Naive B cell (primary cell): ENCODE results near the gene CHORDC1. TPM values are rescaled to one million over a fixed set of nuclear protein-coding genes. Genes with fewer than 3 reads are reported as not detected.
A peak's percentile ranks its signal among the peaks of the same experiment; 100 is the strongest.
"Not testable (repeated sequence)": the region's sequence is repeated elsewhere in the genome, so short reads cannot be mapped to it uniquely, and the experiment has no call there.

Experiments
- ATAC-seq, 2 donors: fragments of 150-1000 bp; cut with Tn5 transposase; 2 replicates each; pipeline ENCODE4 v1.10.0; 2021; ENCODE audit warnings: low read depth in 2 of 2, mild to moderate bottlenecking in 2 of 2, moderate library complexity in 2 of 2
- DNase-seq: peaks from one replicate; pipeline ENCODE4 v3.0.0; 2022
- H3K27ac Mint-ChIP-seq, 6 donors: one replicate each; pipeline ENCODE4 v1.8.0; 2020 to 2022; ENCODE audit warnings: mild to moderate bottlenecking in 6 of 6, mixed read lengths in 6 of 6, moderate library complexity in 5 of 6, inconsistent platforms in 2 of 6
- H3K27me3 Mint-ChIP-seq, 3 donors: one replicate each; pipeline ENCODE4 v1.8.0; 2021 to 2022; ENCODE audit warnings: mixed read lengths in 3 of 3, mild to moderate bottlenecking in 1 of 3
- H3K36me3 Mint-ChIP-seq, 2 donors: one replicate each; pipeline ENCODE4 v1.8.0; 2020 to 2022; ENCODE audit warnings: mixed read lengths in 2 of 2, inconsistent platforms in 1 of 2, mild to moderate bottlenecking in 1 of 2
- H3K4me1 Mint-ChIP-seq, 3 donors: one replicate each; pipeline ENCODE4 v1.8.0; 2020 to 2022; ENCODE audit warnings: mixed read lengths in 3 of 3, inconsistent platforms in 1 of 3, mild to moderate bottlenecking in 1 of 3, moderate library complexity in 1 of 3
- H3K4me3 Mint-ChIP-seq, 8 donors: one replicate each; pipeline ENCODE4 v1.8.0; 2020 to 2022; ENCODE audit warnings: mild to moderate bottlenecking in 8 of 8, mixed read lengths in 8 of 8, moderate library complexity in 8 of 8, inconsistent platforms in 2 of 8
- H3K9me3 Mint-ChIP-seq, 7 donors: one replicate each; pipeline ENCODE4 v1.8.0; 2020 to 2022; ENCODE audit warnings: mixed read lengths in 7 of 7, mild to moderate bottlenecking in 5 of 7, inconsistent platforms in 2 of 7, moderate library complexity in 1 of 7
- polyA plus RNA-seq, 6 donors: library from polyadenylated mRNA; unstranded; fragments of 300-500 nt; fragmentation: Illumina TruSeq; gene quantifications; one replicate each; pipeline ENCODE4 v1.2.3, GENCODE V29; 2021; ENCODE audit warnings: low read depth in 6 of 6

The CHORDC1 gene
- polyA plus RNA-seq, 6 donors from 2014 or later, result 19.1 to 35.2 (median 20.6) TPM

DNA sequence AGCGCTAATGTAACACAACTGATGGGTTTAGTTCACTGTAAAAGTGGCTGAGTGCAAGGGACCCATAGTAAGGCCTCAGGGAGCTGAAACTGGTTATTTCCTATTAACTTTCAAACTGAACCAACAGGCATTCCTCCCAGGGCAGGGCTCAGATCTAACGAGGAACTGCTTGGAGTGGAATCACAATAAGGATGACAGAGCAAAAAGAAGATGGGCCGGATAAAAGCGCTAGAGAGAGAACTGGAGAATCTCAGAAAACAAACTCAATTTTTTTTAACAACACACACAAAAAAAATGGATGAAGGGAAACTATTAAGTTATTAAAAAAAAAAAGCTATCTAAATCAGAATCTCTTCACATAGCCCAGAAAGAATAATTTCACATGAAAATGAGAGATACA lies 14.2 kb upstream of the CHORDC1 start:
- DNase-seq (no peak), ATAC-seq (no peak)
- Mint-ChIP-seq H3K27me3 (peaks cover 4 to 42% (median 13%) of the 10 kb centered on the region in 3 donors), H3K4me3 (no peak overlapping the region), H3K27ac (no peak overlapping the region), H3K9me3 (peaks cover 0 to 2% (median 0%) of the 10 kb centered on the region in 7 donors), H3K4me1 (no peaks in the 10 kb centered on the region), H3K36me3 (no peaks in the 10 kb centered on the region)

- Mint-ChIP-seq H3K27ac (no peak overlapping the region), H3K4me3 (no peak overlapping the region), H3K36me3 (no peaks in the 10 kb centered on the region), H3K27me3 (peaks cover 4 to 43% (median 13%) of the 10 kb centered on the region in 3 donors), H3K9me3 (peaks cover 0 to 5% (median 1%) of the 10 kb centered on the region in 7 donors), H3K4me1 (no peaks in the 10 kb centered on the region)
- DNase-seq, result no peak
- no peak for ATAC-seq
These were observed 12.7 kb upstream of the CHORDC1 start for GRCh38 chr11:90235526-90235925.

DNA sequence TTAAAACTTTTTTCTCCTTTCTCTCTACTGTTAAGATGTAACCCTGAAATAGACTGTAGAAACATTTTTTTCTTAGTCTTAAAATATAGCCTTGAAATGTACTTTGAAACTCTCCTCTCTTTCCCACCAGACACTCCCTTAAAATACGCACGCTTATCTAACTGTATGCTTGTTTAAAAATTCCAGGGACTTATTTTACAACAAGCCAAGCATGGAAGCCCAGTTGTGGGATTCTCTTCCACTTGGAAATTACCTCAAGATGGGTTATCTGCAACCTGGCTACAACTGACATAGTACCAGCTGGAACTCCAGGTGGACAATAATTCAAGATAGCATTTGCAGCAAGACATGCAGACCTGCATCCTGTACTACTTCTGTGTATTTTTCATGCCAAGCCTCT lies 12.1 kb upstream of the CHORDC1 start:
- peaks cover under 1 to 4% of the 10 kb centered on the region in 2 donors for H3K36me3 Mint-ChIP-seq
- H3K27ac Mint-ChIP-seq, result no peak overlapping the region
- no peaks in the 10 kb centered on the region for H3K4me1 Mint-ChIP-seq
- DNase-seq (no peak), ATAC-seq (no peak)
- peaks cover 2 to 43% (median 14%) of the 10 kb centered on the region in 3 donors for H3K27me3 Mint-ChIP-seq
- no peak overlapping the region for H3K4me3 Mint-ChIP-seq
- peaks cover 2 to 8% (median 4%) of the 10 kb centered on the region in 7 donors for H3K9me3 Mint-ChIP-seq

- DNase-seq, result no peak
- H3K4me1 Mint-ChIP-seq, result peaks cover 0 to 2% (median 0%) of the 10 kb centered on the region in 3 donors
- peaks cover 4 to 29% (median 10%) of the 10 kb centered on the region in 3 donors for H3K27me3 Mint-ChIP-seq
- no peak for ATAC-seq
- no peak overlapping the region for H3K27ac Mint-ChIP-seq
- H3K4me3 Mint-ChIP-seq, result no peak overlapping the region
- peaks cover 4 to 14% (median 7%) of the 10 kb centered on the region in 7 donors for H3K9me3 Mint-ChIP-seq
- H3K36me3 Mint-ChIP-seq, result peaks cover 4 to 17% of the 10 kb centered on the region in 2 donors
These were observed 6.9 kb upstream of the CHORDC1 start for GRCh38 chr11:90229791-90230190.

DNA sequence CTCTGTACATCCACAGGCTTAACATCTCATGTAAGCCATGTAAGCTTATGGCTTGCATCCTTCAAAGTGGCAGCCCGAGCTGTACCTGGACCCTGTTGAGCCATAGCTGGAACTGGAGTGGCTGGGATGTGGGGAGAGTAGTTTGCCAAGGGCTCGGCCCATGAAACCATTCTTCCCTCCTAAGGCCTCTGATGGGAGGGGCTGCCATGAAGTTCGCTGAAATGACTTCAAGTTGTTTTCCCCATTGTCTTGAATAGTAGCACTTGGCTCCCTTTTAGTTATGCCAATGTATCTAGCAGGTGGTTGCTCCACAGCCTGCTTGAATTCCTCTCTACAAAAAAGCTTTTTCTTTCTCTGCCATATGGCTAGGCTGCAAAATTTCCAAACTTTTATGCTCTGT lies 5.2 kb upstream of the CHORDC1 start:
- Mint-ChIP-seq H3K4me3 (no peak overlapping the region), H3K36me3 (peaks cover 4 to 17% of the 10 kb centered on the region in 2 donors), H3K4me1 (peaks cover 4 to 16% (median 11%) of the 10 kb centered on the region in 3 donors), H3K27ac (no peak overlapping the region), H3K9me3 (peaks cover 4 to 14% (median 7%) of the 10 kb centered on the region in 7 donors), H3K27me3 (peaks cover 4 to 29% (median 10%) of the 10 kb centered on the region in 3 donors)
- DNase-seq (no peak), ATAC-seq (no peak)

DNA sequence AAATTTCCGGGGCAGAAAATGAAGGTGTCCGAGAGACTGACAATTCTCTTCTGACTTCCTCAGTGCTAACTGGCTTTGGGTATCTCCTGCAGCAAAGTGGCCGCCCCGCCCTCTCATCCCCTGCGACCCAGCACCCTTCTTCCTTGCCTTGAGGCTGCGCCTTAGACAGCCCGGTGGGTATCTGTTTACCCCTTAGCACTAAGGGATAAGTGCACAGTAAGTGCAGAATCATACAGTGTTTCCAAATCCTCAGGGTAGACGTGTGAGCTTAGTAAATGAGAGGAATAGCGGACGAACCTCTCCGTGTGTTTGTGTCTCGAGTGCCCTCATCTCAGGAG lies 368 bp upstream of the CHORDC1 start:
- Mint-ChIP-seq H3K4me3 (peak overlapping the region; percentile 95 to 99 (median 98)), H3K27ac (peak overlapping the region; percentile 91 to 98 (median 96)), H3K9me3 (no peaks in the 10 kb centered on the region), H3K27me3 (no peaks in the 10 kb centered on the region), H3K36me3 (no peaks in the 10 kb centered on the region), H3K4me1 (peaks cover 30 to 58% (median 50%) of the 10 kb centered on the region in 3 donors)
- ATAC-seq (peak; percentile 57 to 61), DNase-seq (no peak)

GRCh38 chr11:90221803-90222458 lies 918 bp downstream of the CHORDC1 start:
- H3K4me3 Mint-ChIP-seq, result peak overlapping the region; percentile 95 to 99 (median 98)
- ATAC-seq (no peak), DNase-seq (no peak)
- peak overlapping the region; percentile 92 to 98 (median 97) for H3K27ac Mint-ChIP-seq
- H3K9me3 Mint-ChIP-seq, result no peaks in the 10 kb centered on the region
- peaks cover 30 to 64% (median 51%) of the 10 kb centered on the region in 3 donors for H3K4me1 Mint-ChIP-seq
- no peaks in the 10 kb centered on the region for H3K27me3 Mint-ChIP-seq
- no peaks in the 10 kb centered on the region for H3K36me3 Mint-ChIP-seq

DNA sequence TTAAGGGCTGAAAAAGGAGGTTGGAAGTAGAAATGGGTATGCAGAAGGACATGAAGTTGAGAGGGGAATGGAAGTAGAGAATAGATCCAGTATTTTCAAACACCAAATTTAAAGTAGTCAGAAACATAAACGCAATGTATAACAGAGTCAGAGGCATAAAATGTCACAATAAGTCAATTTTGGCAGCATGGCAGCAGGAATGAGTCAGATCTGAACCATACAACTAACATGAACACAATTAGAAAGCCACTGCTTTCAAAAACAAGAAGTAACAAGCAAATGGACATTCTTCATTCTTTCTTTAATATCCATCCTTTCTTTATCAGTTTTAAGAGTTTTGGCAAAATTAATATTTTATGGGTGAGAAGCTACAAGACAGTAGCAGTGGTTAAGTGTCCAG lies 2.5 kb downstream of the CHORDC1 start:
- peaks cover 5 to 8% of the 10 kb centered on the region in 2 donors for H3K36me3 Mint-ChIP-seq
- DNase-seq, result no peak
- H3K9me3 Mint-ChIP-seq, result no peaks in the 10 kb centered on the region
- no peaks in the 10 kb centered on the region for H3K27me3 Mint-ChIP-seq
- H3K27ac Mint-ChIP-seq, result peak overlapping the region in 5 of 6 donors; percentile 3 to 92 (median 36)
- peak overlapping the region in 7 of 8 donors; percentile 2 to 99 (median 95) for H3K4me3 Mint-ChIP-seq
- ATAC-seq, result no peak
- H3K4me1 Mint-ChIP-seq, result peaks cover 36 to 67% (median 58%) of the 10 kb centered on the region in 3 donors

DNA sequence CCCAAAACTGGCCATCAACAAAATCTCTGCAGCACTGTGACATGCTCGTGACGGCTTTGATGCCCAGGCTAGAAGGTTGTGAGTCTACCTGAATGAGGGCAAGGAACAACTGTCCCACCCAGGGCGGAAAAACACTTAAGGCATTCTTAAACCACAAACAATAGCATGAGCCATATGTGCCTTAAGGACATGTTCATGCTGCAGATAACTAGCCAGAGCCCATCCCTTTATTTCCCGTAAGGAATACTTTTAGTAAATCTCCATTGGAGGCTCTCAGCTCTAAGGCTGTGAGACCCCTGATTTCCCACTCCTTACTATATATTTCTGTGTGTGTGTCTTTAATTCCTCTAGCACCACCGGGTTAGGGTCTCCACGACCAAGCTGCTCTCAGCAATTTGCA lies 3.4 kb downstream of the CHORDC1 start:
- Mint-ChIP-seq H3K27ac (peak overlapping the region in 3 of 6 donors; percentile 75 to 84 (median 75)), H3K4me1 (peaks cover 36 to 65% (median 58%) of the 10 kb centered on the region in 3 donors), H3K36me3 (peaks cover 5 to 8% of the 10 kb centered on the region in 2 donors), H3K9me3 (no peaks in the 10 kb centered on the region), H3K4me3 (peak overlapping the region in 4 of 8 donors; percentile 37 to 95 (median 52)), H3K27me3 (no peaks in the 10 kb centered on the region)
- DNase-seq, result no peak
- no peak for ATAC-seq

DNA sequence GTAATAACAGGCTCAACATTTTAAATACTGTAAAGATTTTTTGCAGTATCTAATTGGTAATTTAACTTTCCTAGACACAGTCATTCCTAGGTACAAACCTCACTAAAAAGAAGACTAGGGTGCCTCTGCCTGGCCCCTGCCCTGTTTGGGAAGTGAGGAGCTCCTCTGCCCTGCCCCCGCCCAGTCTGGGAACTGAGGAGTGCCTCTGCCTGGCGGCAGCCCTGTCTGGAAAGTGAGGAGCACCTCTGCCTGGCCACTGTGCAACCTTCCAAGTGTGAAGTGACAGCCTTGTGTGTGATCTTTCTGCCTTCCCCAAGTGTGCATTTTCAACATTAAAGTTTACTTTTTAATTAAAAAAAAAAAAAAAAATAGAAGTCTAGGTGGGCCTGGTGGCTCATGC lies 4.2 kb downstream of the CHORDC1 start:
- Mint-ChIP-seq H3K27me3 (no peaks in the 10 kb centered on the region), H3K27ac (peak overlapping the region in 1 of 6 donors; percentile 47), H3K9me3 (no peaks in the 10 kb centered on the region), H3K36me3 (peaks cover 8% of the 10 kb centered on the region in 2 donors), H3K4me3 (no peak overlapping the region), H3K4me1 (peaks cover 34 to 57% (median 53%) of the 10 kb centered on the region in 3 donors)
- DNase-seq (no peak), ATAC-seq (no peak)

- peaks cover 28 to 42% (median 39%) of the 10 kb centered on the region in 3 donors for H3K4me1 Mint-ChIP-seq
- ATAC-seq (no peak), DNase-seq (no peak)
- H3K4me3 Mint-ChIP-seq, result peak overlapping the region in 1 of 8 donors; percentile 72
- no peaks in the 10 kb centered on the region for H3K27me3 Mint-ChIP-seq
- no peaks in the 10 kb centered on the region for H3K9me3 Mint-ChIP-seq
- H3K36me3 Mint-ChIP-seq, result peaks cover 8 to 11% of the 10 kb centered on the region in 2 donors
- H3K27ac Mint-ChIP-seq, result peak overlapping the region in 2 of 6 donors; percentile 17 to 32
These were observed 6.2 kb downstream of the CHORDC1 start for GRCh38 chr11:90216611-90217010.

DNA sequence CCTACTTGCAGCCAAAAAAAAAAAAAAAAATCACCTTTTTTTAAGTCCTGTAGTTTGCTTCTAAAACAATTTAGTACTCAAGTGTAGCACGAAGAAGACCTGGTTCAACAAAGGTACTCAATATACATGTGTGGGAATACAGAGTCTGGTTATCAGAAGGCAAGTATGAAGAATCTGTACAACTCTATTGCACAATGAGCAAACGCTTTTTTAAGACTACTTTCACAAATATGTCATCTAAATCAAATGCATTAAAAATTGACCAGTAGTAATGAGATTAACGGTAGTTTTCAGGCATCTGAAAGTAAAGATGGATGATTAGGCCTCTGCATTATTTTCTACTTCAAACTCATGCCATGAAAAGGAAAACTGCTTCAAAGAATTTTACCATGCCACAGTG lies 9.5 kb downstream of the CHORDC1 start:
- Mint-ChIP-seq H3K27ac (no peak overlapping the region), H3K4me1 (peaks cover 9 to 11% (median 10%) of the 10 kb centered on the region in 3 donors), H3K27me3 (no peaks in the 10 kb centered on the region), H3K36me3 (peaks cover 11 to 18% of the 10 kb centered on the region in 2 donors), H3K4me3 (no peak overlapping the region), H3K9me3 (no peaks in the 10 kb centered on the region)
- DNase-seq, result no peak
- no peak for ATAC-seq

- Mint-ChIP-seq H3K27me3 (no peaks in the 10 kb centered on the region), H3K4me1 (peaks cover 0 to 9% (median 0%) of the 10 kb centered on the region in 3 donors), H3K4me3 (no peak overlapping the region), H3K9me3 (no peaks in the 10 kb centered on the region), H3K36me3 (peaks cover 10% of the 10 kb centered on the region in 2 donors), H3K27ac (peak overlapping the region in 2 of 6 donors; percentile 17 to 19)
- no peak for DNase-seq
- ATAC-seq, result no peak
These were observed 14.0 kb downstream of the CHORDC1 start for GRCh38 chr11:90208857-90209256.

GRCh38 chr11:90207992-90208391 lies 14.9 kb downstream of the CHORDC1 start:
- ATAC-seq, DNase-seq, H3K9me3 Mint-ChIP-seq, H3K4me3 Mint-ChIP-seq, H3K4me1 Mint-ChIP-seq, H3K27me3 Mint-ChIP-seq: not testable (repeated sequence)
- peak overlapping the region in 3 of 6 donors; percentile 1 to 28 (median 21) for H3K27ac Mint-ChIP-seq
- peaks cover 5 to 10% of the 10 kb centered on the region in 2 donors for H3K36me3 Mint-ChIP-seq
